Measurements from ENCODE around the gene ZNF408.
A peak's percentile ranks its signal among the peaks of the same experiment; 100 is the strongest.
"Not testable (repeated sequence)": the region's sequence is repeated elsewhere in the genome, so short reads cannot be mapped to it uniquely, and the experiment has no call there.

ZNF408 gene

GRCh38 chr11:46700241-46701077 is at the start of gene ZNF408, which contains the start of gene ARHGAP1:
Gene ZNF408, plus strand, starts transcription at chr11:46701031. Its CDS starts 17 bp downstream, at chr11:46701048.
Gene ARHGAP1, minus strand, starts transcription at chr11:46700619. Its CDS starts 4,512 bp downstream, at chr11:46696107.
- peak; percentile 73 for FAIRE-seq
- DNase-seq (ENCODE audit: low spot score), result peak; percentile 97

- FAIRE-seq (no peak), DNase-seq (ENCODE audit: low spot score) (no peak)
These were observed 45.2 kb upstream of the ZNF408 start for GRCh38 chr11:46655631-46656030.

GRCh38 chr11:46657186-46657585 is 43.6 kb upstream of the ZNF408 start:
- DNase-seq (ENCODE audit: low spot score) (no peak), FAIRE-seq (no peak)

DNA sequence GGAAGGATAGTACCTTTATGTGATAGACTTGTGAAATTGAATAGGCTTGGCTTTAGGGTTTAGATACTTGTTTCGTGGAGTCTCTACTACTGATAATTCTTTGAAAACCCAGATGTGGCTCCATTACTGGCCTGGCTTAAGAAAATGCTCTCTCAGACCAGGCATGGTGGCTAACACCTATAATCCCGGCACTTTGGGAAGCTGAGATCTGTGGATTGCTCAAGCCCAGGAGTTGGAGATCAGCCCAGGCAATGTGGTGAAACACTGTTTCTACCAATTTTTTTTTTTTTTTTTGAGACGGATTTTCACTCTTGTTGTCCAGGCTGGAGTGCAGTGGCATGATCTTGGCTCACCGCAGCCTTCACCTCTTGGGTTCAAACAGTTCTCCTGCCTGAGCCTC is 42.6 kb upstream of the ZNF408 start:
- no peak for FAIRE-seq
- no peak for DNase-seq (ENCODE audit: low spot score)

DNA sequence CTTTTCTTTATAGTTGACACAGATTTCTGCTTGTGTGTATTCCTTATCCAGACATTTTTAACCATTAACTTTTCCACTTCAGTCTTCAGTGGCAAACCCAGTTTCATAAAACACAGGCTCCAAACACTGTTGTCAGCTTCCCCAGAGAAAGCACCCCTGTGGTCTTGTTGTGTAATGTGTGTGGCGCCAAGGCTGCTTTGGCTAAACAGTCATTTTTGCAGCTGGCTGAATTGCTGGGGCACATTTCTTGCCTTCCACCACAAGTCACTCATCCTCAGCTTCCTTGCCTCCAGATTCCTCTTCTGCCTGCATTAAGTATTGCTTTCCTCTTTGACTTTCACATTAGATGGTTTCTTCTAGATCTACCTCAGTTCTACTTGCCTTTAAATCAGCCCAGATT is 40.9 kb upstream of the ZNF408 start:
- FAIRE-seq, result no peak

GRCh38 chr11:46661836-46662235 is 39.0 kb upstream of the ZNF408 start:
- no peak for DNase-seq (ENCODE audit: low spot score)
- FAIRE-seq, result no peak

More for the DNA sequence above, 40.9 kb upstream of the ZNF408 start:
- no peak for DNase-seq (ENCODE audit: low spot score)

DNA sequence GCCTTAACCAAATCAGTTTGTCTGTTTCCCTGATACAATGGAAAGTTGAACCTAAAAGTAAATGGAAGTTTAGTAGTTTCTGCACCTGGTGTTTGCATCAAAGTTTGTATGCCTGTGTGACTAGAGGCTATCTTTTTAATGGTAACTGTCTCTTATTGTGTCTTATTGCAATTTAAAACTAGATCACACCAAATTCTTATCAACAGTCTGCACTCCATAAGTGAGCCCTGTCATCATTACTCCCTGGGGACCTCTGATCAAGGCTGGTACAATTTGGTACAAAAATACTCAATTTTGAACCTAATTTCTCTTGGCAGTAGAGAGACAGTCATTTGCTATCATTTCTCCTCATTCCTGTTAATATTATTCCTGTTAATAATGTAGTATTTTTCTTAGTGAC is 38.5 kb upstream of the ZNF408 start:
- FAIRE-seq (no peak), DNase-seq (ENCODE audit: low spot score) (no peak)

DNA sequence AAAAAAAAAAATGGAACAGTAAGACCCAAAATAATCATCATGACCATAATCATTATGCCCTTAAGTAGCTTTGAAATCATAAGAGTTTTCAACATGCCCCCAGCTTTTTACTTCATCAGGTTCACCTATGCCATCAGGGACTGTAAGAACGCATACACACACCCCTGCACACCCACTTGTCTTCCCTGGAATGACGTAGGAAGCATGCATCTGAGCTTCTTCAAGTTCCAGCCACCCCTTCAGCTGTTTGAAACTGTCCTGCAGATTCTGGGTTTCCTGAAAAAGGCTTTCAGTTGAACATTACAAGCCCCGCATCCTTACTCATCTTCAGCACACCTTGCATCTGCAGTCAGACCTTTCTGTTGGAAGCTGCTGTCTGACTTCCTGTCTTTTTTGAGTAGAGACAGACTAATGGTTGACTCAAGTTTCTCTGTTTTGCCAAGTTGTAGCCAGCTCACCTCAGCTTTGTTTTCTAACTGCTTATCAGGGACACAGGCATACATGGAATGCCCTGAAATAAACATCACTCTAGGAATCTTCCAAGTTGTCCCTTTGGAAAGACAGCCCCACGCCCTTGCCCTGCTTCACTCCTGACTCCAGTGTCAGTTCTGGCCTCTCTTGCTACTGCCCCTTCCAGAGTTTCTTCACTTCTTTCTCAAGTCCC is 37.4 kb upstream of the ZNF408 start:
- FAIRE-seq (no peak), DNase-seq (ENCODE audit: low spot score) (no peak)

- DNase-seq (ENCODE audit: low spot score) (no peak), FAIRE-seq (no peak)
These were observed 36.2 kb upstream of the ZNF408 start for GRCh38 chr11:46664612-46665011.

GRCh38 chr11:46665356-46665755 is 35.5 kb upstream of the ZNF408 start:
- DNase-seq (ENCODE audit: low spot score) (no peak), FAIRE-seq (no peak)

DNA sequence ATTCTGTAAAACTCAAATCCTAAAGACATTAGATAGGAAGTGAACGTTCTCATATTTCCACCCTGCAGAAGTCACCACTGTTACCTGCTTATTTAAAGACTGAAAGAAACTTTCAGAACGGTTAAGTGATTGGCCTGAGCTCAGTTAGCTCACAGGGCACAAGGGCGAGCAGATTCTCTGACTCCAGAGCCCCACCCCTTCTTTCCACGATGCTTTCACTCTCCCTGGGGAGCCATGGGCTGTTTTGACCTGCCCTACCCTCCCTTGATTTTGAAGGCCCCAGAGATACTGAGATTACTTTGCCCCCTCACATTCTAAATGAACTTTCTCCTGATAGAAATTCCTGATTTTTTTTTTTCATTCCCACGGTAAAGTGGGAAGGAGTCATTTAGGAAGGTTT is 34.3 kb upstream of the ZNF408 start:
- no peak for FAIRE-seq
- DNase-seq (ENCODE audit: low spot score), result no peak

- FAIRE-seq (no peak), DNase-seq (ENCODE audit: low spot score) (no peak)
These were observed 33.8 kb upstream of the ZNF408 start for GRCh38 chr11:46667043-46667481.

DNA sequence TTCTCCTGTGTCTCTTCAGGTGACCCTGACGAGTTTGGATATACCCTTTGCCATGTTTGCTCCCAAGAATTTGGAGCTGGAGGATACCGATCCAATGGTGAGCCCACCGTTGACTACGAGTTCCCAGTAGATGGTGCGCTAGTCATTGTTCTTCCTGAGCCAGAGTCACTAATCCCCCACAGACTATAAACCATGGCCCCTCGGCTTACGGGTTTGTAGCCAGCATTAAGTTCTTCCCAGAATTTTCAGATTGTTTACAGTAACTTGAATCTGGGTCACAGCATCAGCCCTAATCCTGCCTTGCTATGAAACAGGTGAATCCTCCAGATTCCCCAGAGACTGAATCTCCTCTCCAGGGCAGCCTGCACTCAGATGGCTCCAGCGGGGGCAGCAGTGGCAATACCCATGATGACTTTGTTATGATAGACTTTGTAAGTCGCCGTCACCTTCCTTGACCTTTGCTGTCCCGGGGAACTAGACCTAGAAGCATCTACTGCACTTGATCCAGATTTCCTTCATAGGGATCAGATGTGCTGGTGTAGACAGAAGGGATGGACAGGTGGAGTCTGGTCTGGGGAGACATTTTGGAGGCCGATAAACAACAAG is 32.2 kb upstream of the ZNF408 start:
- no peak for FAIRE-seq

DNA sequence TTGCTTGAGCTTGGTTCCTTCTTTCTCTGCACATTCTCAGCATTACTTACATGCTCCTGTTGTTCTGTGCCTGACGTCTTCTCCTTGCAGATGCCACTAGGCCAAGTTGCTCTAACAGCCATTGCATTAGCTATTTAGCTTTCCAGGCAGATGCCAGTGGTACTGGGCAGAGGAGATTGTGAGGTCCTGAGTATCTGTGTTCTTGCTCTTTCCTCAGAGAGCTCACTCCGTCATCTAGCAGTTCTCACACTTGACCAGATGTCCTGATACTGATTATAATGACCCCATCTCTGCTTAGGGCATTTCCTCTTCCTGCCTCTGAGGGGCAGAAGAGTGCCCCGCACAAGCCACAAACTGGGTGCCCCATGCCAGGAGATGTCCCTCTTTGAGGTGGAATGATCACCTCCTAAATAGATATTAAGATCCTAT is 31.1 kb upstream of the ZNF408 start:
- no peak for DNase-seq (ENCODE audit: low spot score)
- FAIRE-seq, result no peak

More for the DNA sequence above, 32.2 kb upstream of the ZNF408 start:
- no peak for DNase-seq (ENCODE audit: low spot score)

- not testable (repeated sequence) for DNase-seq (ENCODE audit: low spot score); FAIRE-seq
These were observed 30.3 kb upstream of the ZNF408 start for GRCh38 chr11:46670521-46670920.

DNA sequence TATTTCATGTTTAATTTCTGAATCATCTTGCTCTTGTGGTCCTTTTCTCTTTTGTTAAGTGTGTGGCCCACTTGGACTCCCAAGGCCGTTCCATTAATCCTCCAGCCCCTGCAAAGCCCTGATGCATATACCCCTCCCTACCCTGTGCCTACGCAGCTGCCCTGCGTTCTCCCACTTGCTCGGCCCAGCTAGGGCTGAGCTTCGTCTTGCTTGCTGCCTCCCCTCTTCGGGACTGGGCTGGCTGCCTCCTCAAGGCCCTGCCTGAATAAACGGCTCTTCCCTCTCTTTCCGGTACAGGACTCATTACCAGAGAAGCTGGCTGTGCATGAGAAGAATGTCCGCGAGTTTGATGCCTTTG is 28.9 kb upstream of the ZNF408 start:
- DNase-seq (ENCODE audit: low spot score), result no peak
- FAIRE-seq, result no peak

DNA sequence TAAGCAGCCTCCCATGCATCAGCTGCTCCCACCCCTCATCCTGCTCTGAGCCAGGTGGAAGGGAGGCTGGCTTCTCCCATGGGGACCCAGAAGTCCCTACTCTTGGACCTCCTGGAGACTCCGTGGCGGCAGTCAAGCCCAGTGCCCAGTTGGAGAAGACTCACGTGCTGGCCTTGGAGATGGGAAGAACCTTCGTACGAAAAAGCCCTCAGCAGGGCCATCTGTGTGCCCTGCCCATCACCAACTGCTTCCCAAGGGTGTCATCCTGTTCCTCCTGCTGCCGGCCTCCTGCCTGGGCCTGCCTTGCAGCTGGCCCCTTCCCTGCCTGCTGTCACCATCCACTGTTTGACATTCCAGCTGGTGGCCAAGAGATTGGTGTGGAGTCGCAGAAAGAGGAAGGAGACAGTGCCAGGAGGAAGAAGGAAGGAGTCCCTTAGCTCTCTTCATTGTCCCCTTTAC is 28.4 kb upstream of the ZNF408 start:
- no peak for DNase-seq (ENCODE audit: low spot score)
- no peak for FAIRE-seq

DNA sequence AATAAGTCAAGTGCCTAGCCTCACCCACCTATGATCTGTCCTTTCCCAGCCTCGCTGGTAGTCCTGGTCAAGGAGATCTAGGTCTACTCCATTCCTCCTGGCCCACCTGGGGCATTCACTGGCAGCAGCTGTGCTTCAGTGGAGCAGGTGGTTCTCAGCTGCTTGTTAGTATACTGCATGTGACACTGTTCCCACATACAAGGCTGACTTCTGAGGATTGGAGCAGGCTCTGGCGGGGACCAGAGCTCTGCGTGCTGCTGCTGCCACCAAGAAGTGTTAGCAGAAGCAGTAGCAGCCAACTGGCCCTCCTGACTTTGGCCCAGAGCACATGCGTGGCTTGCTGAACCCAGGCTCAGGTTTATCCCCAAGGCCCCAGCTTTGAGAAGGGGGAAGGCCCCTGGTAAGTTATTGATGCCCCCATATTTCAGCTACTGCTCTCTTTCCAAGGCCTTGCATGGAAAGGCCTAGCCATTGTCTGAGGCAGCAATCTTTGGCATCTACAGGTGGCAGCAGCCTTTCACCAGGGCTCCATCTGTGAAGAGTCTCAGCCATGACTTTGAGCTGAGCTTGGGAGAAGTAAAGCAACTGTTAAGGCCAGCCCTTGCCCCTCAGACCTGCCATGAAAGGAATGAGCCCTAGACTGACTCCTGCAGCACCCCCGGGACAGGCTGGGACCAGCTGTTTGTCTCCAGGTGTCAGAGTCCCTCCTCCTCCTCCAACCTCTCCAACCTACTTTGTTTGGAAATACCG is 26.9 kb upstream of the ZNF408 start:
- DNase-seq (ENCODE audit: low spot score), result no peak
- FAIRE-seq, result no peak

DNA sequence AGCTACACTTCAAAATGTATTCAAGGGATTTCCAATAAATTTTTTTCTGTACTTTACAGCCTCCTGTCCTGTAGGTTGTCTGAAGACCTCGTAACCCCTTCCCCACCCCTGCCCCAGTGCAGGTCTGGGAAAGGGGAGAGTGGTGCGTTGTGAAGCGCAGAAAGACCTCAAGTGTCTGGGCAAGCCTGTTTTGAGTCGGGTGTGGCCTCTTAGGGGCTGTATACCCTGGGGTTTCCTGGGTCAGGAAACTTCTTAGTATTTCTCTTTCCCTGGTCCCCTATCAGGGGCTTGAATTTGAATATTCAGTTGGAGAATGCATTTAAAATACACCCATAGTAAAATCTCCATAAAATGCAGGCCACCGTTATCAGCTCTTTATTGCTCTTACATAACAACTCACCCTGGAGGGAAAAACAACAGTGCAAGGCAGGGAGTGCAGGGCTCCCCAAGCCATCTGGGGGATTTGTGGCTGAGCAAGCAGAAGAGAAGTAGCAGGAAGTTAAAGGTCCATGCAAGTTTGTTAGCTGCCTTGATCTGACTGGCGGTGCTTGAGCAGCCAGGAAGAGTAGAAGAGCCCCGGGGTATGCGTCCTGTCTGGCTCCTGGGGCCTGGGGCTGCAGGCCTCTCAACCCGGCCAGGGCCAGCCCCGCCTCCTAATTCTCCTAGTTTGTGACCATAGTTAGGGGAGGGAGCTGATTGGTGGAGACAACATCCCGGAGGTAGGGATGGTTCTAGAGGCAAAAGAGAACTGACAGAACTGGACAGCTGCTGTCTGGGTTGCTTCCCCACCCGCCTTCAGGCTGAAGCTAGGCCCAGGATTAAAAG is 26.2 kb upstream of the ZNF408 start:
- DNase-seq (ENCODE audit: low spot score) (no peak), FAIRE-seq (no peak)

DNA sequence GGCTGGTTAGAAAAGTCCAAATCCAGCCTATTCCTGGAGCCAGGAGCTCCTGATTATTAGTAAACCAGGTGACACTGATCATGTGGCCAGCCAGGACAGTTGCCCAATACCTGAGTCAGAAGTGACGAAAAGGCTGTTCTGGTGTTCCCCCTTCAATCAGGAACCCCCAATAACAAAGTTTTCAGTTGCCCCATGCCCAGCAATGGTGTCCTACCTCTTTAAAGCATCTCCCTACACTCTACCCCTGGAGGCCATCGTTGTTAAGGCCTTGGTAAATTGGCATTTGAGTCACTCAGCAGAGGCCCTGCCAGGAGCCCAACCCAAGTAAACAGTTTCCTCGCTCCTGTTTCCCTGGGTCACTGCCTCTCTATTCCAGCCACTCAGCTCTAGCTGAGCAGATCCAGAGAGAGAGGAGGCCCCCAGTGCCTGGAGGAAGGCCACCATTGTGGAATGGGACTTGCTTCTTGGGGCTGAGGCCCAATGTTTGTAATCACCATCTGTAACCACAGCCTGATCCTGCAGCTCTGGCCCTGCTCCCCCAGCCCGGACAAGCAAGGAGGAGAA is 25.5 kb upstream of the ZNF408 start:
- FAIRE-seq (no peak), DNase-seq (ENCODE audit: low spot score) (no peak)
